Measurements from ENCODE around the gene SRRM1.

DNA sequence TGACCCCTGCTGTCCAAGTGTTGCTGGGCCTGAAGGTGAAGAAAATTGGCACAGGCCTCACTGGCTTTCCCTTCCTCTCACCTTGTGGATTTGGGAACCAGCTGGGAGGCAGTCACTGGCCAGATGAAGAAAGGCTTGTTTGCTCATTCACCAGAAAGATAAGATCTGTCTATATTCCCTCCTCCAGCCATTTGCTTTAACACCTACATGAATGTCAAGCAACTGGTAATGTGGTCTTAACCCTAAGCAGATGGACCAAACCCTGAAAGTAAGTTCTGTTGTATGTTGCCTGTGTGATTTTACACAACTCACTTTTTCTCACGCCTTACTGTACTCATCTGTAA is 10.3 kb upstream of the SRRM1 start:
- TF ChIP-seq EP300 (IDR thresholded peaks at IDR 0.05; ENCODE audit: borderline replicate concordance in 1 of 2, control insufficient read depth in 1 of 2, low read depth in 2 of 2, low read length in 2 of 2) (no peak), BACH1 (IDR thresholded peaks at IDR 0.05; ENCODE audit: borderline replicate concordance) (no peak), EZH2 (IDR thresholded peaks at IDR 0.05; ENCODE audit: borderline replicate concordance, control insufficient read depth, low read depth, low read length) (no peak), YY1 (IDR thresholded peaks at IDR 0.05; ENCODE audit: low read depth, low read length) (no peak), HDAC6 (IDR thresholded peaks at IDR 0.05; ENCODE audit: unreplicated experiment) (no peak), HDAC2 (IDR thresholded peaks at IDR 0.05) (no peak), GABPA (IDR thresholded peaks at IDR 0.05; ENCODE audit: low read depth) (no peak), KDM1A (IDR thresholded peaks at IDR 0.05; ENCODE audit: borderline replicate concordance) (no peak)
- TF ChIP-seq, protein P1, sequence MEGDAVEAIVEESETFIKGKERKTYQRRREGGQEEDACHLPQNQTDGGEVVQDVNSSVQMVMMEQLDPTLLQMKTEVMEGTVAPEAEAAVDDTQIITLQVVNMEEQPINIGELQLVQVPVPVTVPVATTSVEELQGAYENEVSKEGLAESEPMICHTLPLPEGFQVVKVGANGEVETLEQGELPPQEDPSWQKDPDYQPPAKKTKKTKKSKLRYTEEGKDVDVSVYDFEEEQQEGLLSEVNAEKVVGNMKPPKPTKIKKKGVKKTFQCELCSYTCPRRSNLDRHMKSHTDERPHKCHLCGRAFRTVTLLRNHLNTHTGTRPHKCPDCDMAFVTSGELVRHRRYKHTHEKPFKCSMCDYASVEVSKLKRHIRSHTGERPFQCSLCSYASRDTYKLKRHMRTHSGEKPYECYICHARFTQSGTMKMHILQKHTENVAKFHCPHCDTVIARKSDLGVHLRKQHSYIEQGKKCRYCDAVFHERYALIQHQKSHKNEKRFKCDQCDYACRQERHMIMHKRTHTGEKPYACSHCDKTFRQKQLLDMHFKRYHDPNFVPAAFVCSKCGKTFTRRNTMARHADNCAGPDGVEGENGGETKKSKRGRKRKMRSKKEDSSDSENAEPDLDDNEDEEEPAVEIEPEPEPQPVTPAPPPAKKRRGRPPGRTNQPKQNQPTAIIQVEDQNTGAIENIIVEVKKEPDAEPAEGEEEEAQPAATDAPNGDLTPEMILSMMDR (IDR thresholded peaks at IDR 0.05 in 2 of 3, conservative IDR thresholded peaks at IDR 0.05 in 1 of 3; ENCODE audit: control insufficient read depth in 2 of 3, extremely low read depth in 1 of 3, insufficient read depth in 1 of 3, low read depth in 3 of 3, low read length in 3 of 3) = no peak
- TF ChIP-seq, protein P2, sequence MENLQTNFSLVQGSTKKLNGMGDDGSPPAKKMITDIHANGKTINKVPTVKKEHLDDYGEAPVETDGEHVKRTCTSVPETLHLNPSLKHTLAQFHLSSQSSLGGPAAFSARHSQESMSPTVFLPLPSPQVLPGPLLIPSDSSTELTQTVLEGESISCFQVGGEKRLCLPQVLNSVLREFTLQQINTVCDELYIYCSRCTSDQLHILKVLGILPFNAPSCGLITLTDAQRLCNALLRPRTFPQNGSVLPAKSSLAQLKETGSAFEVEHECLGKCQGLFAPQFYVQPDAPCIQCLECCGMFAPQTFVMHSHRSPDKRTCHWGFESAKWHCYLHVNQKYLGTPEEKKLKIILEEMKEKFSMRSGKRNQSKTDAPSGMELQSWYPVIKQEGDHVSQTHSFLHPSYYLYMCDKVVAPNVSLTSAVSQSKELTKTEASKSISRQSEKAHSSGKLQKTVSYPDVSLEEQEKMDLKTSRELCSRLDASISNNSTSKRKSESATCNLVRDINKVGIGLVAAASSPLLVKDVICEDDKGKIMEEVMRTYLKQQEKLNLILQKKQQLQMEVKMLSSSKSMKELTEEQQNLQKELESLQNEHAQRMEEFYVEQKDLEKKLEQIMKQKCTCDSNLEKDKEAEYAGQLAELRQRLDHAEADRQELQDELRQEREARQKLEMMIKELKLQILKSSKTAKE (IDR thresholded peaks at IDR 0.05; ENCODE audit: low read depth, poor library complexity, severe bottlenecking) = no peak
